ENCODE data around the gene ASGR1.
A peak's percentile ranks its signal among the peaks of the same experiment; 100 is the strongest.

ASGR1 gene

GRCh38 chr17:7219812-7220592, 40.8 kb upstream of the ASGR1 start, which contains the start of the genes ACADVL and DLG4 (continued):
- no peak for TF ChIP-seq ZBTB44 (tag by site-specific recombination; IDR thresholded peaks at IDR 0.05)
- TF ChIP-seq SETDB1 (IDR thresholded peaks at IDR 0.05; ENCODE audit: insufficient read length, low read length), result no peak
- 0 out of 2 replicates have a peak, but pooled peaks have one; percentile 38 for TF ChIP-seq PRDM2 (tag by site-specific recombination; IDR thresholded peaks at IDR 0.05; ENCODE audit: borderline replicate concordance)
- peak; percentile 59 for TF ChIP-seq ZSCAN30 (tag by site-specific recombination; IDR thresholded peaks at IDR 0.05)
- peak; percentile 84 for TF ChIP-seq ZBTB26 (tag by site-specific recombination; optimal IDR thresholded peaks at IDR 0.05)
- no peak for TF ChIP-seq ZNF2 (tag by site-specific recombination; IDR thresholded peaks at IDR 0.05)
- no peak for TF ChIP-seq ZNF391 (tag by site-specific recombination; IDR thresholded peaks at IDR 0.05; ENCODE audit: borderline replicate concordance, low read depth)
- no peak for TF ChIP-seq ZNF121 (tag by site-specific recombination; IDR thresholded peaks at IDR 0.05)
- peak; percentile 97 for TF ChIP-seq ZBTB8A (tag by site-specific recombination; IDR thresholded peaks at IDR 0.05)
- TF ChIP-seq ZNF266 (tag by site-specific recombination; IDR thresholded peaks at IDR 0.05; ENCODE audit: low read depth), result no peak
- TF ChIP-seq ZNF223 (tag by site-specific recombination; IDR thresholded peaks at IDR 0.05), result no peak
- no peak for TF ChIP-seq ZNF670 (tag by site-specific recombination; IDR thresholded peaks at IDR 0.05; ENCODE audit: low read depth)
- no peak for TF ChIP-seq TCF7L2 (IDR thresholded peaks at IDR 0.05; ENCODE audit: borderline replicate concordance, low read depth, low read length)
- TF ChIP-seq BCL11A (tag by site-specific recombination; IDR thresholded peaks at IDR 0.05; ENCODE audit: low read depth), result peak; percentile 30; the same call in 1 of the 2 replicates
- TF ChIP-seq ZFP37 (tag by site-specific recombination; IDR thresholded peaks at IDR 0.05), result peak; percentile 64; the same call in 1 of the 2 replicates
- TF ChIP-seq ZNF362 (tag by site-specific recombination; IDR thresholded peaks at IDR 0.05), result no peak
- no peak for TF ChIP-seq ZNF558 (tag by site-specific recombination; IDR thresholded peaks at IDR 0.05)
- TF ChIP-seq ZNF292 (tag by site-specific recombination; IDR thresholded peaks at IDR 0.05; ENCODE audit: borderline replicate concordance, low read depth), result 0 out of 2 replicates have a peak, but pooled peaks have one; percentile 1
- TF ChIP-seq ZBTB49 (tag by site-specific recombination; IDR thresholded peaks at IDR 0.05; ENCODE audit: low read depth), result no peak
- no peak for TF ChIP-seq RBAK (tag by site-specific recombination; IDR thresholded peaks at IDR 0.05)
- TF ChIP-seq PRDM10 (tag by site-specific recombination; IDR thresholded peaks at IDR 0.05), result peak; percentile 63
- TF ChIP-seq ZNF341 (tag by site-specific recombination; IDR thresholded peaks at IDR 0.05; ENCODE audit: low read depth), result peak; percentile 49

All from HEK293 (cell line).